ENCODE results near the gene MRPL46.
"Not testable (repeated sequence)": the region's sequence is repeated elsewhere in the genome, so short reads cannot be mapped to it uniquely, and the experiment has no call there.

MRPL46 gene

GRCh38 chr15:88477904-88478303 is 10.7 kb upstream of the MRPL46 start:
- no peak for DNase-seq

DNA sequence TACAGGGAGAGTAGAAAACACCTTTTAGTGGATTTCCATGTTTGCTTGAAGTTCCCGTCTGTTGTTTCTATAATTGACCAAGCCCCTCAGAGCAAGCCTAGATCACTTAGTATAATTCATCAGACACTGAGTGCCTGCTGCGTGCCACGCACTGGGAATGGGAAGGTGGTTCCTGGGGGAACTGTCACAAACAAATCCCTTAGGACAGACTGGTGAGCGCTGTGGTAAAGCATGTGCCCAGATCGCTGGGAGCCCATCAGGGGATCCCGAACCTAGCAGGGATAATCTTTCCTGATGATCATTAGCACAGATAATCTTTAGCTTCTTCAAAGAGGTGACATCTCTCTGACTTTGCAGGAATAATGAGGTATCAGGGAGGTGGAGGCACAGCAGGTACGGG is 9.9 kb upstream of the MRPL46 start:
- DNase-seq, result peak in 1 of 2 experiments; percentile 19

DNA sequence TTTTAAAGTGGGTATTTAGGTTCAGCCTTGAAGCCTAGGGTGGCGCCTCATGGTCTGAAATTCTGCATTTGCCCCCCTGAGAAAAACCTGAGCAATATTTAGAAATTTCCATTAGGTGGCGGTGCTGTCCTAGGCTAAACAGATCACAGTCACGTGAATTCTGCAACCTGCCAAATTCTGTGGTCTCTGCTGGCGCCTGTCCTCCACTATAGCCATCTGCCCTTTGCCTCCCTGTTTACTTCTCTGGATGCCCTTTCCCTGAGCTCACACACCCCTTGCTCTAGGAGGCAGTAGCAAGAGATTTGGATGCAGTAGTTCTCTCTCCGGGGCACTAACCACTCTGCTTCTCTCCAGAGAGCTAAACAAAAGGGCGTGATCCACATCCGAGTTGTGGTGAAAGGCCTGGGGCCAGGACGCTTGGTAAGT is 9.5 kb upstream of the MRPL46 start:
- DNase-seq, result peak; percentile 74 to 92

DNA sequence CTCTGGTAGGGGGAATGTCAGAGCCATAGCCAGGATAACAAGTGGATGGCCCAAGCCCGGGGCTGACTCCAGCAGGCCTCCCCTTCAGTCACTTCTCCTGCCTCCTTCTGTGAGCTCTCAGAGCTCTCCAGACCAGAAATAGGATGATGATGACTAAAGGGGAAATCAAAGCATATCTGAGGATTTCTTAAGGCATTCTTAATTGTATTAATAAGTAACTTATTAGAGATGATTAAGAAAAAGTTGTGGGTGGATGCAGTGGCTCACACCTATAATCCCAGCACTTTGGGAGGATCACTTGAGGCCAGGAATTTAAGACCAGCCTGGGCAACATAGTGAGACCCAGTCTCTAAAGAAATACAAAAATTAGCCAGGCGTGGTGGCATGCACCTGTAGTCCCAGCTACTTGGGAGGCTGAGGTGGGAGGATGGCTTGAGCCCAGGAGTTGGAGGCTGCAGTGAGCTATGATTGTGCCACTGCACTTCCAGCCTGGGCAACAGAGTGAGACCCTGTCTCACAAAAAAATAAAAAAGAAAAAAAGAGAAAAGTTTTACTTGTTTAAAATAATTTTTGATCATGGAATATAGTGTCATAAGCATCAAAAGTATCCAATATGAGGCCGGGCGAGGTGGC is 6.6 kb upstream of the MRPL46 start:
- DNase-seq, result not testable (repeated sequence)

DNA sequence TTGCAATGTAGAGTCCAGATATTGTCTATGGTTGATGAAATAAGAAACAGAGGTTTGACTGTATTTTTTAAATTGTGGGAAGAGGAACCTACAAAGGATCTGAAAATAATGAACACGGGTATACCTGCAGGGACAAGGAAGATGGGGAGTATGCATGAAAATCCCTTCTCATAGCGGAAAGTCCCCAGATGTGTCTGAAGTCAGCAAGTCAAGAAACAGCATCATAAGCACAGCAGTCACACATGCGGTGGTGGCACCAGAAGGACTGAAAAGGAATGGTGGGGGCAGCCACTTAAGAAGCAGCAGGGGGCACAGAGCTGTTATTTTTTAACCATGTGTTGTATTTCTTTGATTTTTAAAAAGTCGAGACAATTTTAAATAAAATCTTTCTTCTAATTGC is 5.0 kb upstream of the MRPL46 start:
- peak in 1 of 2 experiments; percentile 22 for DNase-seq

- DNase-seq, result peak in 1 of 2 experiments; percentile 41
Measured at GRCh38 chr15:88470625-88471372, 3.6 kb upstream of the MRPL46 start.

GRCh38 chr15:88469321-88469720 is 2.1 kb upstream of the MRPL46 start:
- DNase-seq, result no peak

- DNase-seq, result not testable (repeated sequence)
Measured at GRCh38 chr15:88468721-88469120, 1.5 kb upstream of the MRPL46 start.

GRCh38 chr15:88467935-88468528 is 844 bp upstream of the MRPL46 start:
- peak in 1 of 2 experiments; percentile 75 for DNase-seq

DNA sequence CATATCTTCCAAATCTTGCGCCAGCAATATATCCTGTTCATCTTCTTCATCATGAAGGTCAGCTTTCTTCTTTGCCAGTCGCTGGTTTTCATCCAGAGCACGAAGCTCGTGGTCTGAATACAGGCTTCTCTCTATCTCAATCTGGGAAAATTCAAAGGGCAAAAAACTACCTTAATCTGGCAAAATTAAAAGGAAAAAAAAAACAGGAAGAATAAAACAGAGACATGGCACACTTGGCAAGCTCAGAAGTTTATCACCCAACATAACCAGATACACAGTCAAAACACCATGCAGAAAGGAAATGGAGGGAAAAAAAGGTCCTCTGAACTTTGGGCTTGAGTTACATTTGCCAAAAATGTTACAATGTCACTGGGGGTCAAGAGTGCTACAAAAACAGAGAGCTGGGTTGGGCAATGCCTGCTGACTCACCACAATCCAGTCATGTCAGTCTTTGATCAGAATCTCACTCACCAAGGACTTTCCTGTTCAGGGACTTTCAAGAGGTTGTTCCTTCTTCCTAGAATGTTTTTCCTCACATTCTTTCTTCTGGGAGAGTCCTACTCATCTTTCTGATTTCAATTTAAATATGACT is 1.5 kb downstream of the MRPL46 start:
- no peak for DNase-seq

DNA sequence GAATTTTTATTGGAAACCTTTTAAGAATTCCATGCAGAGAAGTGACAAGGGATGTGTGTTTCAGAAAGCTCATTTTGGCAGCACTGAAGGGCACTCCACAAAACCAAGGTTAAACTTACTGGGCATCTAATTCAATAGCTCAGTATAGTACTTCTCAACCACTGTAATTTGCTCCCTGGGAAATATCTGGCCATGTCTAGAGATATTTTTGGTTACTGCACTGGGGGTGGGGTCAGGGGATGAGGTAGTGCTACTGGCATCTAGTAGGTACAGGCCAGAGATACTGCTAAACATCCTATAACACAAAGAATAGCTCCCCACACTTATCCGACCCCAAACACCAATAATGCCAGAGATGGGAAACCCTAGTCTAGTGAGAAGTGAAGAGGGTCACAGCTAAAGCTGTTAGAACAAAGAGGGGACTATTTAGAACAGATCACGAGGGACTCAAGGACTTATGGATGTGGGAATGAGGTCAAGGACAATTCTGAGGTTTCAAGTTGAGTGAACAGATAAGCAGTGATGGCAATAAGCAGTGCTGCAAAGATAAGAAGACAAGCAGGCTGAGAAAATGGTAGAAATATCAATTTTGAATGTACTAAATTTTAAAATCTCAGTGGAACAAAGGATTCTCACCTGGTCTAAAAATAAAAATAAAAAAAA is 3.2 kb downstream of the MRPL46 start:
- no peak for DNase-seq

DNA sequence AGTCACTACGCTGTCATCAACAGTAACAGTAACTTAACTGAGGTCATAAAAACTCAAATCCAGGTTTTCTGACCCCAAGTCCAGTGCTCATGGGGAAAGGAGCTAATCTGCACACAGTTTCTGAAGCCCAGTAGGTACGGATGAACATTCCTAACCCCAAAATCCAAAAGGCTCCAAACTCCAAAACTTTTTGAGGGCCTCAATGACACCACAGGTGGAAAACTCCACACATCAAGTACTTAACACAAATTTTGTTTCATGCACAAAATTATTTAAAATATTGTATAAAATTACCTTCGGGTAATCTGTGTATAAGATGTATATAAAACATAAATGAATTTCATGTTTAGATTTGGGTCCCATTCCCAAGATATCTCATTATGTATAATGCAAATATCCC is 10.5 kb downstream of the MRPL46 start:
- no peak for DNase-seq

DNA sequence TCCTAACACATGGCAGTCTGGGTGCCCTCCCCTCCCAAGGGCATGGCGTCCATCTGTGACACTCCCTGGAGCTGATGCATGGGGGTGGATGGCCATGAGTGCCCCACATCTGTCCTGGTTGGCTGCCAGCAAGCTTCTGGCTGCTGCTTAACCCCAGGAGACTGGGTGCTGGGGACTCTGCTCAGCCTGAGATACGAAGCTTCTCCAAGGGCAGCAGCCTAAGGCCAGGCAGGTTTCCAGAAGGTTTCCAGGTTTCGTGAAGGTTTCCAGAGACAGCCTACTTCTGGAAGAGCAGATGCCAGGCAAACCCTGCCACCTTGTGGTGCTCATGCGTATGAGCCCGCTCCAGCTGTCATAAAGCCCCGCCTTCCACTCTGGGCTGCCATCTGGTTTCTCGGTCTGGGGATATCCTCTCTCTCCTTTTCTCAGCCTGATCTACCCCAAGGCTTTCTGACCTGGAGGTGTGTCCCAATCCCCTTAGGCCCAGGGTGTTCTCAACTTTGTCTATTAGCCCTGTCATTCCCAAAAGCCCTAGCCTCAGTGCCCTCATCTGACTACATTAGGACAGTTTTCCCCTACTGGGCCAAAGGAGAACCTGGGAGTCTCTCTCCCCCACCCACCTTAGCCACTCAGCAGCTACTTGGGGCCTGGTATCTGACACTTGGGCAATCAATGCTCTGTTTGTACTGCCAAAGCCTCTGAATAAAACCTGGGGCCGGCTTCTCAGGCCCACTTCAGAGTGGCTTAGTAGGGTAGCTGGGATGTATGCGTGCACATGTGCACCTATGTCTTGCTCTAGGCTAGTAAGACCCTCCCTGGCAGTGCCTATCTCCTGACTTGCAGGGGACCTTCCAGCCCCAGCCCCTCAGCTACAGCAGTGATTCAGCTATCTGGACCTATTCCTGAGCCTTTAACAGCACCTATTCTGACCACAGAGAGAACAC is 12.0 kb downstream of the MRPL46 start:
- DNase-seq, result peak; percentile 96 to 98

DNA sequence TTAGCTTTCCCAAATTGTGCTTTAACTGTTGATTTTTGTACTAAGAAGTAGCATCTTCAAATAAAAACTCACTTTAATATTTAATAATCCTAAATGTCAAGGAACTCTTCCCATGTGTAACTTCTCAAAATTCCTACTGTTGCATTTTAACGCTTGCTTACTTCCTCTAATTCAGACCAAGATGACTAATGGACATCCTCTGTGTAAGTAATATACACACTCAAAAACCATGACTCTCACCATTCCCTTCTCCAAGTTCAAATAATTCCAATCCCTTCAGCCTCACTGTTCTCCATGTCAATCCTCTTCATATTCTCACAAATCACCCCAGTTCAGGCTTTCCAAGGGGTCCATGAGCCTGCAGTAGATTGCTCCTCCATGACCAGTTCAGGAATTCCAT is 13.0 kb downstream of the MRPL46 start:
- no peak for DNase-seq

DNA sequence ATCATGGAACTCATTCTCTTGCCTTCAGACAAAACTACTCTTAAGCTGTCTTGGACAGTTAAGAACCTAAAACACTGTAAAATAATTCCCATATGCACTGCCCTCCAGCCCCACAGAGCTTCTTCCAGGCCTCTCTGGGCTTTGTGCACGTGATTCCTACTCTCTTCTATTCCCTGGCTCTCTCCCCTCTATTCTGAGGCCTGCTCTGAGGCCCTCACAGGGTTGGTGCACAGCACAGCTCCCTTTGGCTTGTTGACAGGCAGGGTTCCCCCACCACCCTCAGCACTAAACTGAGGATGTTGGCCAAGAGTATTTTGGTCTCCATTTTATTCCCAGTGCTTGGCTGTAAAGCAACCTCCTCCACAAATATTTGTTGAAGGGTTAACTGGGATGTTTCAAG is 13.5 kb downstream of the MRPL46 start:
- no peak for DNase-seq

DNA sequence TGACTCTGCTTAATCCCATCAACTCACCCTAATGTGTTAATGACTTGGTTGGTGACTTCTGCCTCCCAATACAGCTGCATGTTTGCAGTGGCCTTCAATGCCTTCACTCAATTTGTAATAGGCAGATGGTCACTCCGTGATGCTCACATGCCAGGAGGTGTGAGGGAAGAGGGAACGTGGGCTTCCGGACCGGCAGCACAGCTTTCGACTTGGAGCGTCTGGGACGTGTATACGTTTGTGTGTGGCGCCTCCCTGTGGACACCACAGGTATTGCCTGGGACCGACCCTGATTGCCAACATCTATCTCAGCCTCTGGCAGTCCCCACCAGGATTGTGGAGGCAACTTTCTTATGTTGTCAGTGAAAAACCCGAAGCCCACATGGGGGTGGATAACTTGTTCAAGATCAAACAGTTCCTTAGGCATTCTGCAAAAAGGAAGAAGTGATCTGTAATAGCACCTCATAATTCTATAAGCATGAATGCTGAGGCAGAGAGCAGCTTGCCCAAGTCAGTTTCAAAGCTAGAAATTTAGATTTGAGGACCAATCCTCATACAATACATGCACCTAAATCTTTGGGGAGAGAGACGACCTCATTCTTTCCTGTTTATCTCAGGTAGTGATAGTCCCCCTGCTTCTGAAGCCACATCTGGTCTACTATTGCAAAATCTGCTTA is 16.9 kb downstream of the MRPL46 start:
- peak; percentile 84 to 89 for DNase-seq

DNA sequence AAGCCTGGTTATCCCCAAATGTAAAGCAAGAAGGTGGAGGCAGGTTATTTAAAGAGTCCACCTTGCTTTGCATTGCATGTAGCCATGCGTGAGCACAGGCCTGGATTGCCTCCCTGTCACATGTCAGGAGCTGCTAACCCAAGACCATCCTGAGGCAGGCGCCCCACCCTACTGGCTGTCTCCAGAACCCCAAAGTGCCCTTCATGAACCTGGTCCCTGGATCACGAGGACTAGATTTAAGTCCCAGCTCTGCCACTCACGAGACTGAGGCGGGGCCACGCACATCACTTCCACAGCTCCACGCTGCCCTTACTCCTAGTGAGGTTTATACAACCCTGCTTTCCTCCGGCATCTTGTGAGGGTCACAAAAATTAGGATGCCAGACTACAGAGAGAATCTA is 17.6 kb downstream of the MRPL46 start:
- DNase-seq, result no peak

DNA sequence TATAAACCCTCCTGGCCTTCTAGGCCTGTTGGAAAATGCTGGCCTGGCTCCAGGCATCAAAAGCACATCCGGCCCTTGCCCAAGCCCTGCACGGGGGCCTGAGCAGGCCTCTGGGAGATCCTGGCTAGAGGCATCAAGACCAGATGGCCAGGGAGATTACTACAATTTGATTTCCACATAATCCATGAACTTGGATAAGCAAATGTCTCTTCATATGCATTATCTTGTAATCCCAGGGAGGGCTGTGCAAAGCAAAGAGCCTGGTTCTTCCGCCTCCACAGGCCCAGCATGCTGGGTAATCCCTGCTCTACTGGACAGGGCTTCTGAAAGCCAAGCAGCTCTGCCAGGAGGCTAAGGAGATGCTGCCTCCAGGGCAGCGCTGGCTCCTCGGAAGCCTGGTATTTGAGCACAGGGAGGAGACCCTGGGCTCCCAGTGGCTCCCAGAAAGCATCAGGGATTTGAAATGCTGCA is 18.2 kb downstream of the MRPL46 start:
- DNase-seq, result peak; percentile 99 to 100

DNA sequence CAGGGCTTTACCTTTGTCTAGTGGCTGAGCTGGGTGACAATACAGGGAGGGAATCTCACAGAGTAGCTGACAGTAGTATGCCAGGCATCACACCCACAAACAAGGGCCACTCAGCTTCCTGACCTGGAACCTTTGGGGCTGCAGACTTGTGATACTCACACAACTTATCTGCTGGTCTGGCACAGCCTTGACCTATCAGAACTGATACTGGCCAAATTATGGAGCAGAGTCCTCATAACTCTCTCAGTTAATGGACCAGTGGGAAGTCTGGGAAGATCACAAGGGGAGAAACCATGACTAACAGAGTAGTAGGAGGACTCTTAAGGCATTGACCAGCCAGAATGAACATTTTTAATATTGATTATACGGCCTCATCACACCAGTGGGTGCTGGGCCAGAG is 19.4 kb downstream of the MRPL46 start:
- no peak for DNase-seq

DNA sequence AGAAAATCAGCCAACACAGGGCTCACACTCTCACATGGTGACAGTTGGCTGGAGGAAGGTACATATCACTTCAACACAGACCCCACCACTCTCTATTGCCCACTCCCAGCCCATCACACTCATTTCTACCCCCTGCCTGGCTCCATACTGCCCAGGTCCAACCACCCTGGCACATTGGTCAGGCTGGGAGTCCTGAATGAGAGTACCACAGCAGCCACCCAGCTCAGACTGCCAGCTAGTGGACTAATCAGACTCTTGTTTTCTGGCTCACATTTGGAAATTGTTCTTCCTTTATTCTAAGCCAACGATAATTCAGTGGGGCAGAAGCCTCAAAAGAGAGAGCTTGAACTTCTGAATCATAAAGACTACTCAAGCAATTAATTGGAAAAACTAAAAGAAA is 20.0 kb downstream of the MRPL46 start:
- no peak for DNase-seq

GRCh38 chr15:88441076-88441730 is 26.0 kb downstream of the MRPL46 start:
- DNase-seq, result no peak
